Mucosa of descending colon (tissue), 3 donors: ENCODE results near the gene CCNH. TPM values are rescaled to one million over a fixed set of nuclear protein-coding genes. Genes with fewer than 3 reads are reported as not detected.

Experiments
- ATAC-seq: fragments of 200-7000 bp; cut with Tn5 transposase; one replicate; pipeline ENCODE4 v1.9.1; 2020; ENCODE audit warnings: mild to moderate bottlenecking, moderate library complexity
- DNase-seq, 3 donors: peaks; one replicate each; pipeline ENCODE4 v3.0.0-alpha.2; 2020
- H3K36me3 ChIP-seq: fragments of 200-600 bp; one replicate; pipeline ENCODE4 v1.8.0; 2021; ENCODE audit warnings: low read depth, mild to moderate bottlenecking
- H3K4me1 ChIP-seq: fragments of 200-600 bp; one replicate; pipeline ENCODE4 v1.8.0; 2021; ENCODE audit warnings: low read depth, mild to moderate bottlenecking
- H3K4me3 ChIP-seq: fragments of 200-600 bp; one replicate; pipeline ENCODE4 v1.8.0; 2021; ENCODE audit warnings: mild to moderate bottlenecking
- H3K9me3 ChIP-seq: fragments of 200-600 bp; one replicate; pipeline ENCODE4 v1.8.0; 2021; ENCODE audit warnings: mild to moderate bottlenecking
- CTCF ChIP-seq: fragments of 200-600 bp; IDR thresholded peaks from one replicate; pipeline ENCODE4 v1.8.0; 2022; ENCODE audit warnings: antibody characterized with exemption, mild to moderate bottlenecking
- intact Hi-C, 2 donors: fragments of 100-400 bp; cut with DNase I in 1 of 2; cut with micrococcal nuclease in 1 of 2; formaldehyde crosslinking; loops; one replicate each; pipeline versions ENCODE4 v1.11.0 to v1.11.1; 2022; cut with DNase I, micrococcal nuclease
- total RNA-seq, 3 donors: library from RNA; stranded (reverse); fragmentation: NEBNext Ultra II Directional in 2 of 3; extraction: Animal tissue kit (Norgen Biotek cat#: 25700) in 2 of 3; gene quantifications; one replicate each; pipeline versions ENCODE4 v1.2.1 to v1.2.4, GENCODE V29; 2021 to 2023
- donor health status: DM: no; HTN: no; CAD: no; lungs with moderate emphysema.
- donor health status: DM: no; HTN: no; CAD: no.
- donor health status: DM: no; HTN: yes; CAD: no.

The CCNH gene
- total RNA-seq, 3 donors from 2014 or later: 40.7 to 56.6 (median 49.4) TPM

- intact Hi-C loops: no loop called here
- DNase-seq: no peak
- ATAC-seq: no peak
- H3K36me3 ChIP-seq: no peaks in the 10 kb centered on the region
- no peaks in the 10 kb centered on the region for H3K4me1 ChIP-seq
- H3K4me3 ChIP-seq: no peak overlapping the region
- H3K9me3 ChIP-seq: no peaks in the 10 kb centered on the region
- no peak for TF ChIP-seq CTCF
These were observed 51.1 kb downstream of the CCNH start for GRCh38 chr5:87361536-87362213.

GRCh38 chr5:87361031-87361445 lies 51.7 kb downstream of the CCNH start:
- no peak for TF ChIP-seq CTCF
- ATAC-seq (no peak), DNase-seq (no peak)
- Histone ChIP-seq H3K36me3 (no peaks in the 10 kb centered on the region), H3K4me3 (no peak overlapping the region), H3K9me3 (no peaks in the 10 kb centered on the region), H3K4me1 (no peaks in the 10 kb centered on the region)
- intact Hi-C loops: no loop called here

GRCh38 chr5:87360132-87360531 lies 52.6 kb downstream of the CCNH start:
- no peaks in the 10 kb centered on the region for H3K36me3 ChIP-seq

GRCh38 chr5:87359106-87359505 lies 53.6 kb downstream of the CCNH start:
- no peaks in the 10 kb centered on the region for H3K4me1 ChIP-seq
- ATAC-seq (no peak), DNase-seq (no peak)
- TF ChIP-seq CTCF: no peak
- H3K4me3 ChIP-seq: no peak overlapping the region
- intact Hi-C loops: no loop called here
- H3K9me3 ChIP-seq: no peaks in the 10 kb centered on the region
- H3K36me3 ChIP-seq: no peaks in the 10 kb centered on the region

More at GRCh38 chr5:87360132-87360531, 52.6 kb downstream of the CCNH start:
- H3K4me3 ChIP-seq: no peak overlapping the region
- H3K9me3 ChIP-seq: no peaks in the 10 kb centered on the region
- no peak for DNase-seq
- no peak for TF ChIP-seq CTCF
- intact Hi-C loops: no loop called here
- no peaks in the 10 kb centered on the region for H3K4me1 ChIP-seq
- no peak for ATAC-seq

GRCh38 chr5:87354496-87354895 lies 58.2 kb downstream of the CCNH start:
- no peak for DNase-seq
- no peaks in the 10 kb centered on the region for H3K4me1 ChIP-seq
- H3K9me3 ChIP-seq: no peaks in the 10 kb centered on the region
- no peaks in the 10 kb centered on the region for H3K36me3 ChIP-seq
- intact Hi-C loops: no loop called here
- ATAC-seq: no peak
- TF ChIP-seq CTCF: no peak
- no peak overlapping the region for H3K4me3 ChIP-seq

GRCh38 chr5:87347841-87348240 lies 64.9 kb downstream of the CCNH start:
- H3K4me1 ChIP-seq: no peaks in the 10 kb centered on the region
- no peaks in the 10 kb centered on the region for H3K36me3 ChIP-seq
- intact Hi-C loops: no loop called here
- no peak overlapping the region for H3K4me3 ChIP-seq
- no peak for TF ChIP-seq CTCF
- ATAC-seq: no peak
- no peaks in the 10 kb centered on the region for H3K9me3 ChIP-seq
- no peak for DNase-seq
